ENCODE data around the gene PPIL1. TPM values are rescaled to one million over a fixed set of nuclear protein-coding genes. Genes with fewer than 3 reads are reported as not detected.

The PPIL1 gene
- total and polyA plus RNA-seq, 2 of the 8 experiments (the other 6 are each of a cell fraction or from before 2014, with no cell fraction given) = 83.7 to 86.5 TPM

DNA sequence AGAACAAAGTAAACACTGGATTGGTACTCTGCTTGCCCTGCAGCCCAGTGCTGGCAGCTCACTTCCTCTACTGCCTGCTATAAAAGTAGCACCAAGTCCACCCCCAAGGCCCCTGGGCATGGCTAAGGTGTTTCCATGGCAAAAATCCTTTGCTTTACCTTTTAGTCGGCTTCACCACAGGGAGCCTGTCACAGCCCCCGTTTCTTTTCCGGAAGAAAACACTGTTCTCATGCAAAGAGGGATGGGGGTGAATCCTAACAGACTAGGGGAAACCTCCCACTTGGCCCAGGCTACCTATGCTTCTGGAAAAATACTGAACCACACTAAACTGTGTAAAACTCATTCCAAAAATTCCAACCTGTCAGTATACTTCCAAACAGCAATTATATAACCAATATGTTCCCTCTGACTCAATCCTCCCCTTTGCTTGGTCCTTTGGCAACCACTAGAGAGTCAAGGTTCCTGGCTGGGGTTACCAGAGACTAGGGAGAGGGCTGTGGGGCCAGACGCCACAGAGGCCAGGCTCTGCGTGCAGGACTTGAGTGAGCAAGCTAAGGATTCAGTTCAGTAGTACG lies 16.1 kb downstream of the PPIL1 start (continued):
- 0 out of 4 replicates have a peak, but pooled peaks of 1 of the 2 experiments have one; percentile 77 for TF ChIP-seq SIN3A (conservative IDR thresholded peaks at IDR 0.05 in 1 of 2, IDR thresholded peaks at IDR 0.05 in 1 of 2; ENCODE audit: low read depth in 1 of 2, low read length in 2 of 2)
